ENCODE measurements around the gene EPHB6.

The EPHB6 gene

DNA sequence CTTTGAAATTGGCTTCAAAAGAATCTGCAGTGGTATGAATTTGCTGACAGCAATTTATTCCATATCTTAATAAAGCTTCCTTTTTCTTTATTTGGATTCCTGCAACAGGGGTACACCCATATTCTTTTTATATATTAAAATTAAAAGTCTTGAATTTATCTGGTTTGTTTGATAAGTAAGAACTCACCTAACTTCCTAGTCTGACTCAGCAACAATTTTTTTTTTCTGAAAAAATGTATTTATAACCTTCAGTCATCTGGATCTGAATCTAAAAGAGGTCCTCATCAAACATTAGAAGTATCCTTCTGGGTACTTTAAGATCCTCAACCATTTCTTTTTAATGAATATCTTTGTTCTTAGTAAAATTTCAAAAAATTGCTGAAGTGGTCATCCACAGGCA is 4.5 kb downstream of the EPHB6 start:
- H3K9me3 ChIP-seq (replicated peaks in 1 of 11): no peaks in the 10 kb centered on the region
- no peaks in the 10 kb centered on the region; a peak in 1 of 22 replicates for H3K27me3 ChIP-seq
- TF ChIP-seq Cebpa-rat (IDR thresholded peaks at IDR 0.05): no peak
- peaks cover 0 to 43% (median 29%) of the 10 kb centered on the region in 10 experiments; a peak in 17 of 20 replicates for H3K4me1 ChIP-seq
- H4K20me1 ChIP-seq: no peaks in the 10 kb centered on the region; a peak in 1 of 22 replicates
- no peak overlapping the region for H3K9ac ChIP-seq
- H3K4me2 ChIP-seq: no peak overlapping the region
- H3K27ac ChIP-seq: no peak overlapping the region
- H3K4me3 ChIP-seq: no peak overlapping the region
- peaks cover 0 to 20% (median 0%) of the 10 kb centered on the region in 11 experiments; a peak in 4 of 22 replicates for H3K36me3 ChIP-seq

DNA sequence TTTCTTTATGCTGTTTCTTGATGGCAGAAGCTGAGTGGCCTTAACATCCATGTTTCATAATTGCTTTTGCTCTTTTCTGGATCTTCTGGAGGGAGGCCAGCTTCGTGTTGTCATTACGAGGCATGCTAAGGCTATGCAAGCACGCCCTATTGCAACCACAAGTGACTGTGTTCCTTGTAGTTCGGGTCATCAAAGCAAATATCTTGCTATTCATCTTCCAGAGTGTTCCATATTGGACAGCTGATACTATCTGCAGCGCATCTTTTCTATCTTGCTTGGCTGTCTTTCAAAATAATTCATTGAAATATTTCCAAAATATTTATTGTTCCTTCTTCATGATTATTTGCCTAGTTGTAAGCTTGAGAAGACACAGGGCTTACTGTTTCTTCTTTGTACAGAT is 5.0 kb downstream of the EPHB6 start:
- no peaks in the 10 kb centered on the region; a peak in 1 of 22 replicates for H3K27me3 ChIP-seq
- no peak for TF ChIP-seq Cebpa-rat (IDR thresholded peaks at IDR 0.05)
- no peak overlapping the region for H3K4me2 ChIP-seq
- no peaks in the 10 kb centered on the region; a peak in 1 of 22 replicates for H4K20me1 ChIP-seq
- H3K4me3 ChIP-seq: no peak overlapping the region
- no peaks in the 10 kb centered on the region for H3K9me3 ChIP-seq (replicated peaks in 1 of 11)
- peaks cover 0 to 22% (median 0%) of the 10 kb centered on the region in 11 experiments; a peak in 4 of 22 replicates for H3K36me3 ChIP-seq
- H3K9ac ChIP-seq: no peak overlapping the region
- peaks cover under 1 to 43% (median 30%) of the 10 kb centered on the region in 10 experiments; a peak in 19 of 20 replicates for H3K4me1 ChIP-seq
- no peak overlapping the region for H3K27ac ChIP-seq

DNA sequence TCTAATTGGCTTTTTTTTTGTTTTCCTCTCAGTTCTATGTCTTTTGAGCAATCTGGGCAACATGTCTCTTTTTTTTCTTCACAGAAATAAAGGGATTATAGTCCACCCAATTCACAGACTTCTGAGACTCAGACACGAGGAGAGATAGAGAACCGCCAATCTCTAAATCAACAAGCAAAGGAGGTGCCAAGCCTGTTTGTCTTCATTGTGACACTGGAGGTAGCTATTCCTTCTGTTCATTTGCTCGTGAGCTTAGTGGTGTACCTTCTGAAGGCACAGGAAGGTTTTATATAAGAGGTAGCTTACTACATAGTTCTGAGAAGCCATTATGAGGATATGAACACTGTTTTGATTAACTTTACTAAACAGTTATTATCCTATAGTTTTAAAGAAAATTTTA is 6.1 kb downstream of the EPHB6 start:
- Histone ChIP-seq H3K27ac (no peak overlapping the region), H3K4me2 (no peak overlapping the region), H3K27me3 (no peaks in the 10 kb centered on the region; a peak in 1 of 22 replicates), H3K4me1 (peaks cover 12 to 37% (median 30%) of the 10 kb centered on the region in 10 experiments), H3K9me3 (replicated peaks in 1 of 11) (no peaks in the 10 kb centered on the region), H3K9ac (no peak overlapping the region), H3K36me3 (peaks cover 0 to 22% (median 0%) of the 10 kb centered on the region in 11 experiments; a peak in 4 of 22 replicates), H3K4me3 (no peak overlapping the region), H4K20me1 (no peaks in the 10 kb centered on the region; a peak in 1 of 22 replicates)
- no peak for TF ChIP-seq Cebpa-rat (IDR thresholded peaks at IDR 0.05)

DNA sequence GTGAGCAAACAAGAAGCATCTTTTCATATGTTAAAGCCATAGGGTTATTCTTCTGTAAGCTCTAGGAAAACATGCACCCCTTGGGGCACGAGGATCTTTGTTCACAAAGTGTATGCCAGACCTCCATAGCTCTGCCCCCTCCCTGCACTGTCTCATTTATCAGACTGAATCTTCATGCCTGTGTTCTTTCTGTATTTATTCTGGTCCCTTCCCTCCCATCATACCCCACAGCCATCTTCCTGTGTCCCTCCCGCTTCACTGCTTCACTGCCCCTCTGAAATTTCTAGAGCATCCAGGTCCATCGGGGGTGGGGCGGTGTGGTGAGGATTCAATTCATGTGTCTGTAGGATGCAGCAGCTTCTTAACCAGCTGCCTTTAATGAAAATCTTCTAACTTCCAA is 7.5 kb downstream of the EPHB6 start:
- Histone ChIP-seq H3K9ac (no peak overlapping the region), H3K36me3 (peaks cover 0 to 22% (median 0%) of the 10 kb centered on the region in 11 experiments; a peak in 4 of 22 replicates), H3K4me1 (peaks cover 14 to 45% (median 37%) of the 10 kb centered on the region in 10 experiments), H3K27ac (no peak overlapping the region; a peak in 1 of 22 replicates), H4K20me1 (no peaks in the 10 kb centered on the region), H3K27me3 (no peaks in the 10 kb centered on the region), H3K4me3 (no peak overlapping the region), H3K9me3 (replicated peaks in 1 of 11) (no peaks in the 10 kb centered on the region), H3K4me2 (peak overlapping the region in 10 of 11 experiments; percentile 10 to 73 (median 66); a peak in 18 of 22 replicates)
- no peak for TF ChIP-seq Cebpa-rat (IDR thresholded peaks at IDR 0.05)

DNA sequence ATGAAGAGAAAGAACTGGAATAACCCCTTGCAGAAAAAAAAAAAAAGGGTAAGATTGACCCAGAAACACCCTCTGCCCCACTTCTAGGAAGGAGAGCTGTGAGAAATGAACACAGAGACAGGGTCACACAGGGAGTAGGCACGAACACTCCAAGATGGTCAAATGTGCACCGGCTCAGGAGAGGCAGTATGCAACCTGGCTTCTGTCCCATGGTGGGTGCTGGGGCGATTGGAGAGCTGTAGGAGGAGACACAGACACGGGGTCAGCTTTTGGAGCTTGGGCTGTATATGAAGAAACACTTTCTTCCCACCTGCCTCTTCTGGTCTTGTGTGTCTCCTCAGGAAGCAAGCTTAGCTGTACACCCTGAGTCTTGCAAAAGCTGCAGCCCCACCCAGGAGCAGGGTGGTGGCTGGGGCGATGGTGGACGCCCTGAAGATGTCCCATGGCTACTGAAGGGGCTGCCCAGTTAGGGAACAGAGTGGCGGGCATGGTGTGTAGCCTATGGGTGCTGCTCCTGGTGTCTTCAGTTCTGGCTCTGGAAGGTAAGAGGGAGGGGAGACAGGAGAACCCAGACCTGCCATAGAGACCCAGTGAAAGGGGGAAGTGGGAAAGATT is 8.0 kb downstream of the EPHB6 start:
- Histone ChIP-seq H3K9ac (no peak overlapping the region), H3K9me3 (replicated peaks in 1 of 11) (no peaks in the 10 kb centered on the region), H3K4me1 (peaks cover 14 to 51% (median 42%) of the 10 kb centered on the region in 10 experiments), H3K27me3 (no peaks in the 10 kb centered on the region), H3K4me2 (peak overlapping the region in 10 of 11 experiments; percentile 10 to 73 (median 66); a peak in 18 of 22 replicates), H4K20me1 (no peaks in the 10 kb centered on the region), H3K27ac (no peak overlapping the region; a peak in 1 of 22 replicates), H3K36me3 (peaks cover 0 to 22% (median 0%) of the 10 kb centered on the region in 11 experiments; a peak in 4 of 22 replicates), H3K4me3 (no peak overlapping the region)
- TF ChIP-seq Cebpa-rat (IDR thresholded peaks at IDR 0.05): no peak

DNA sequence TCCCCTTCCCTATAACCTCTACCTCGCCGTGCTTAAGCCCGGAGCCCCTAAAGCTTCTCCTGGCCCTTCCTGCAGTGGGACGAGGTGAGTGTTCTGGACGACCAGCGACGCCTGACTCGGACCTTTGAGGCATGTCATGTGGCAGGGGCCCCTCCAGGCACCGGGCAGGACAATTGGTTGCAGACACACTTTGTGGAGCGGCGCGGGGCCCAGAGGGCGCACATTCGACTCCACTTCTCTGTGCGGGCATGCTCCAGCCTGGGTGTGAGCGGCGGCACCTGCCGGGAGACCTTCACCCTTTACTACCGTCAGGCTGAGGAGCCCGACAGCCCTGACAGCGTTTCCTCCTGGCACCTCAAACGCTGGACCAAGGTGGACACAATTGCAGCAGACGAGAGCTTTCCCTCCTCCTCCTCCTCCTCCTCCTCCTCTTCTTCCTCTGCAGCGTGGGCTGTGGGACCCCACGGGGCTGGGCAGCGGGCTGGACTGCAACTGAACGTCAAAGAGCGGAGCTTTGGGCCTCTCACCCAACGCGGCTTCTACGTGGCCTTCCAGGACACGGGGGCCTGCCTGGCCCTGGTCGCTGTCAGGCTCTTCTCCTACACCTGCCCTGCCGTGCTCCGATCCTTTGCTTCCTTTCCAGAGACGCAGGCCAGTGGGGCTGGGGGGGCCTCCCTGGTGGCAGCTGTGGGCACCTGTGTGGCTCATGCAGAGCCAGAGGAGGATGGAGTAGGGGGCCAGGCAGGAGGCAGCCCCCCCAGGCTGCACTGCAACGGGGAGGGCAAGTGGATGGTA is 9.2 kb downstream of the EPHB6 start:
- Histone ChIP-seq H3K4me1 (peaks cover 14 to 51% (median 42%) of the 10 kb centered on the region in 10 experiments), H3K4me3 (no peak overlapping the region), H3K9me3 (replicated peaks in 1 of 11) (no peaks in the 10 kb centered on the region), H3K4me2 (no peak overlapping the region), H3K27ac (no peak overlapping the region), H4K20me1 (no peaks in the 10 kb centered on the region), H3K36me3 (peaks cover 0 to 22% (median 0%) of the 10 kb centered on the region in 11 experiments; a peak in 4 of 22 replicates), H3K27me3 (no peaks in the 10 kb centered on the region), H3K9ac (no peak overlapping the region)
- no peak for TF ChIP-seq Cebpa-rat (IDR thresholded peaks at IDR 0.05)

DNA sequence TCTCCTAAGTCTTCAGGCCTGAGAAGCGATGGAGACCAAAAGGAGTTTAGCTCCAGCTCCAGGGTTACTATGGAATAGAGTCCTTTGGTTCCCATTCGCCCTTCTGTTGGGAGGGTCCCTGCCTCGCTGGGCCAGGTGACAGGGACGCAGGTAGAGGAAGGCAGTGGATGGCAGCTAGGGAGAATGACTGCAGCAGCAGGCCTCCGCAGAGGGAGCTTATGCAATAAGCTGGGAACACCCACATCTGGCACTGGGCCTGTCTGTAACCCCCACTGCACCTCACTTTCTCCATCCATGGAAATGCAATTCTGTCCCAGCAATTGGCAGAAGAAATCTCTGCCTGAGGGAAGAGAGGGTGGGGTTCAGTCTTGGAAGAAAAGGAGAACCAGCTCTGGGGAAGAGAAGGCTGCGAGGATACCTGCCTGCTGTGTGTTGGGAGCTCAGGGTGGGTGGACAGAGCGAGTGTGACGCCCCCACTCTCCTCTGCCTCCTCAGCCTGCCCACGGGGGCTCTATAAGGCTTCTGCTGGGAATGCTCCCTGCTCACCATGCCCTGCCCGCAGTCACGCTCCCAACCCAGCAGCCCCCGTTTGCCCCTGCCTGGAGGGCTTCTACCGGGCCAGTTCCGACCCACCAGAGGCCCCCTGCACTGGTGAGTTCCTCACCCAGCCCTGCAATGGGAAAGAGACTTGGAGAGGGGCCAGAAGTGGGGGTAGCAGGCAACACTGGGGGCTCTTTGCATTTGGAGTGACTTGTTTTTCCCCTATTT is 10.3 kb downstream of the EPHB6 start:
- Histone ChIP-seq H3K36me3 (peaks cover 0 to 22% (median 0%) of the 10 kb centered on the region in 11 experiments; a peak in 4 of 22 replicates), H3K4me3 (no peak overlapping the region), H3K4me1 (peaks cover 14 to 51% (median 42%) of the 10 kb centered on the region in 10 experiments), H3K9ac (0 out of 22 replicates have a peak overlapping the region, but pooled peaks of 1 of the 11 experiments have one; percentile 15), H4K20me1 (no peaks in the 10 kb centered on the region), H3K9me3 (replicated peaks in 1 of 11) (no peaks in the 10 kb centered on the region), H3K27me3 (no peaks in the 10 kb centered on the region), H3K4me2 (peak overlapping the region in 8 of 11 experiments; percentile 33 to 87 (median 78); a peak in 15 of 22 replicates), H3K27ac (peak overlapping the region in 3 of 11 experiments; percentile 45 to 53 (median 49); a peak in 5 of 22 replicates)
- TF ChIP-seq Cebpa-rat (IDR thresholded peaks at IDR 0.05): no peak

DNA sequence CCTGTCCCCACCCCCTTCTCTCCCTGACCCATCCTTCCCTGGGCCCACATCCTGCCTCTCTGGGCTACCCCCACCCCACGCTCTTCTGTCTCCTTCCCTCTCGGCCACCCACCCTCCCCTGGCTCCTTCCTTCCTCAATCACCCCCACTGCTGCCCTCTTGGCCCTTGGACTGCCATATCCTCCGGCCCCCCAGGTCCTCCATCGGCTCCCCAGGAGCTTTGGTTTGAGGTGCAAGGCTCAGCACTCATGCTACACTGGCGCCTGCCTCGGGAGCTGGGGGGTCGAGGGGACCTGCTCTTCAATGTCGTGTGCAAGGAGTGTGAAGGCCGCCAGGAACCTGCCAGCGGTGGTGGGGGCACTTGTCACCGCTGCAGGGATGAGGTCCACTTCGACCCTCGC is 10.9 kb downstream of the EPHB6 start:
- H3K27ac ChIP-seq: peak overlapping the region in 3 of 11 experiments; percentile 45 to 53 (median 49); a peak in 4 of 22 replicates

More for the DNA sequence above, 10.9 kb downstream of the EPHB6 start:
- H3K9ac ChIP-seq: no peak overlapping the region
- peaks cover 14 to 51% (median 42%) of the 10 kb centered on the region in 10 experiments for H3K4me1 ChIP-seq
- H3K36me3 ChIP-seq: peaks cover 0 to 22% (median 0%) of the 10 kb centered on the region in 11 experiments; a peak in 4 of 22 replicates
- no peak for TF ChIP-seq Cebpa-rat (IDR thresholded peaks at IDR 0.05)
- peak overlapping the region in 8 of 11 experiments; percentile 33 to 87 (median 78); a peak in 14 of 22 replicates for H3K4me2 ChIP-seq
- H4K20me1 ChIP-seq: no peaks in the 10 kb centered on the region
- H3K4me3 ChIP-seq: no peak overlapping the region
- H3K9me3 ChIP-seq (replicated peaks in 1 of 11): no peaks in the 10 kb centered on the region
- no peaks in the 10 kb centered on the region for H3K27me3 ChIP-seq

Data from BLaER1 treated with 17β-estradiol and CSF1 and Interleukin-3, amounts not matched to agents 10 nM and 100 nM (cell line).